Prostate gland (tissue), 2 donors: Measurements from ENCODE around the gene ZSWIM9.

Source experiments
- CTCF ChIP-seq, 4 experiments: fragments of 200-600 bp in 2 of 4; fragments of 450-650 bp in 2 of 4; sonication (generic) in 2 of 4; IDR thresholded peaks; 1 replicate in 3 of 4; 2 replicates in 1 of 4; pipeline ENCODE4 v1.5.1; 2016 to 2019; ENCODE audit warnings: antibody characterized with exemption in 4 of 4, mild to moderate bottlenecking in 2 of 4, moderate library complexity in 2 of 4
- POLR2AphosphoS5 ChIP-seq: sonication (generic); formaldehyde crosslinking; IDR thresholded peaks from one replicate; pipeline ENCODE4 v1.6.1; 2017; ENCODE audit warnings: antibody characterized with exemption

GRCh38 chr19:48133094-48133493 lies 37.4 kb upstream of the ZSWIM9 start:
- TF ChIP-seq CTCF (IDR thresholded peaks at IDR 0.05) (no peak), POLR2AphosphoS5 (no peak)
